Vagina (tissue), 2 donors: ENCODE results near the gene ZNF248. TPM values are rescaled to one million over a fixed set of nuclear protein-coding genes. Genes with fewer than 3 reads are reported as not detected.

ENCODE experiments used
- DNase-seq, 2 donors: peaks; one replicate each; pipeline ENCODE4 v3.0.0-alpha.2; 2017; ENCODE audit errors: extremely low spot score in 2 of 2
- H3K27ac ChIP-seq: fragments of 200-600 bp; sonication (generic); one replicate; pipeline ENCODE4 v1.5.1; 2019
- H3K27me3 ChIP-seq: fragments of 200-600 bp; sonication (generic); one replicate; pipeline ENCODE4 v1.5.1; 2019
- H3K36me3 ChIP-seq, 2 donors: fragments of 200-600 bp; sonication (generic); one replicate each; pipeline ENCODE4 v1.5.1; 2017 to 2019
- H3K4me1 ChIP-seq: fragments of 200-600 bp; sonication (generic); one replicate; pipeline ENCODE4 v1.5.1; 2019
- H3K4me3 ChIP-seq, 2 donors: fragments of 200-600 bp; sonication (generic); 1 replicate in 1 of 2; 2 replicates in 1 of 2; pipeline ENCODE4 v1.5.1; 2016 to 2019
- H3K9me3 ChIP-seq: fragments of 200-600 bp; sonication (generic); one replicate; pipeline ENCODE4 v1.5.1; 2019
- POLR2A ChIP-seq, 2 donors: fragments of 450-650 bp; IDR thresholded peaks; one replicate each; pipeline ENCODE4 v1.6.1; 2017; ENCODE audit warnings: antibody characterized with exemption in 2 of 2, mild to moderate bottlenecking in 2 of 2, moderate library complexity in 2 of 2
- POLR2AphosphoS5 ChIP-seq, 2 donors: sonication (generic); formaldehyde crosslinking; IDR thresholded peaks; one replicate each; pipeline ENCODE4 v1.9.0; 2017; ENCODE audit warnings: antibody characterized with exemption in 2 of 2, mild to moderate bottlenecking in 2 of 2, low read depth in 1 of 2; ENCODE audit not compliant: insufficient read depth in 1 of 2
- intact Hi-C: fragments of 100-400 bp; cut with DNase I; formaldehyde crosslinking; loops from one replicate; pipeline ENCODE4 v1.15.1; 2023
- total RNA-seq: library from RNA; depleted of rRNA; stranded (reverse); fragments of >200 nt; gene quantifications from one replicate; pipeline ENCODE4 v1.2.3, GENCODE V29; 2016
- TF ChIP-seq, protein P1 (sequence below), 3 experiments: fragments of 450-650 bp in 2 of 3; fragments of 200-600 bp in 1 of 3; sonication (generic) in 1 of 3; IDR thresholded peaks; one replicate each; pipeline ENCODE4 v1.5.1; 2017 to 2019; ENCODE audit warnings: antibody characterized with exemption in 3 of 3, mild to moderate bottlenecking in 2 of 3, moderate library complexity in 2 of 3

Gene ZNF248
- total RNA-seq, 1 donor from 2014 or later: 17.7 TPM

DNA sequence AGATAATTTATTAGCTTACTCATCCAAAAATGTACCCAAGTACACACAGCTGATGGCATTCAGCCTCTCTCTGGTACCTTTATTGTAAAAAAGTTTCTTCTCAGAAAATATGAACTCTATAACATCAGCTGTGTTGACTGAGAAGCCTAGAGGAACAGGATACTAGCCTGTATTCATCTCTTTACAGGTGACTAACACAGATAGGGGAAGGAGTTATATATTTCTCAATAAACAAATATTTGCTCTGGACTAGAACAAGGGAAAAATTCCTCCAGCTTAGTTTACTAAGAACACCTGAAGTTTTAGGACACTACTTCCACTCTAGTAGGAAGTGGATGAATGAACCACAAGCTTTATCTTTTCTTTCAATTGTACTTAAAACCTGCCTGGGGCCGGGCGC lies 67.8 kb downstream of the ZNF248 start:
- intact Hi-C loops: no loop called here
- TF ChIP-seq, protein P1, sequence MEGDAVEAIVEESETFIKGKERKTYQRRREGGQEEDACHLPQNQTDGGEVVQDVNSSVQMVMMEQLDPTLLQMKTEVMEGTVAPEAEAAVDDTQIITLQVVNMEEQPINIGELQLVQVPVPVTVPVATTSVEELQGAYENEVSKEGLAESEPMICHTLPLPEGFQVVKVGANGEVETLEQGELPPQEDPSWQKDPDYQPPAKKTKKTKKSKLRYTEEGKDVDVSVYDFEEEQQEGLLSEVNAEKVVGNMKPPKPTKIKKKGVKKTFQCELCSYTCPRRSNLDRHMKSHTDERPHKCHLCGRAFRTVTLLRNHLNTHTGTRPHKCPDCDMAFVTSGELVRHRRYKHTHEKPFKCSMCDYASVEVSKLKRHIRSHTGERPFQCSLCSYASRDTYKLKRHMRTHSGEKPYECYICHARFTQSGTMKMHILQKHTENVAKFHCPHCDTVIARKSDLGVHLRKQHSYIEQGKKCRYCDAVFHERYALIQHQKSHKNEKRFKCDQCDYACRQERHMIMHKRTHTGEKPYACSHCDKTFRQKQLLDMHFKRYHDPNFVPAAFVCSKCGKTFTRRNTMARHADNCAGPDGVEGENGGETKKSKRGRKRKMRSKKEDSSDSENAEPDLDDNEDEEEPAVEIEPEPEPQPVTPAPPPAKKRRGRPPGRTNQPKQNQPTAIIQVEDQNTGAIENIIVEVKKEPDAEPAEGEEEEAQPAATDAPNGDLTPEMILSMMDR (IDR thresholded peaks at IDR 0.05): no peak
- no peak for TF ChIP-seq POLR2AphosphoS5 (IDR thresholded peaks at IDR 0.05; ENCODE audit: insufficient read depth in 1 of 2, low read depth in 1 of 2)
- TF ChIP-seq POLR2A (IDR thresholded peaks at IDR 0.05): no peak

DNA sequence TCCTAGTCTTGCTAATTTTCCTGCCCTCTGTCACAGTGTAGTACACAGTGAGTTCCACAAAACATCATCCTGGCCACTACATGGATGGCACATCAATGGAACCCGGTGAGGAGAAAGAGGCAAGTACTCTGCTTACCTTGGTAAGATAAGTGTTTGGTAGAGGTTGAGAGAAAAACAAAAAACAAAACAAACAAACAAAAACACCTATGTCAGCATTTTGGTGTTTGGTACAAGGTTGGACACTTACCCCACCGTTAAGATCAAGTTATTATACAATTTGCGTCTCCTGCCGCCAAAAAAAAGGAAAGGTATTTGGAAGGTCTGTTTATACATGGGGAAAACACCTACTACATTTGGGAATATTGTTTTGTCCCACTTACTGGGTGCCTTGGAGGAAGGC lies 72.7 kb downstream of the ZNF248 start:
- intact Hi-C loops: no loop called here

More for the DNA sequence above, 67.8 kb downstream of the ZNF248 start:
- H3K4me3 ChIP-seq: no peak overlapping the region
- peaks cover 3% of the 10 kb centered on the region for H3K9me3 ChIP-seq
- H3K27me3 ChIP-seq: no peaks in the 10 kb centered on the region
- DNase-seq: no peak
- peaks cover 0 to 3% of the 10 kb centered on the region in 2 donors for H3K36me3 ChIP-seq
- H3K27ac ChIP-seq: no peak overlapping the region
- no peaks in the 10 kb centered on the region for H3K4me1 ChIP-seq

DNA sequence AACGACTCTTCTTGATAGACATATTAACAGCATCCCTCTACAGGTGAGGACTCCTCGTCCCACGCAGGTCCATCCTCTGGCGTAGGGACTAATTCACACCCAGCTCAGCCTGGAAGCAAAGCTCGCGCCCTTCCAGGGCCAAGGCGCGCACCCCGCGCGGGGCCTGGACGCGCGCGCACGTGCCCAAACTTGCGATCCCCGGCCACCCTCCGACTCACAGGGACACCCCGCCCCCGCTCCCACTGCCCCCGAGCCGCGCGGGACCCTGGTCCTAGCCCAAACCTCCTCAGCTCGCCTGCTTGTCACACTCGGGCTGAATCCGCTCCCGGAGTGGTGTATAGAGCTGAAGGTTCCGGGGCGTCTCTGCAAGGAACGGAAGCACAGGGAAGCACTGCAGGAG lies 76.9 kb downstream of the ZNF248 start:
- intact Hi-C loops: no loop called here
- Histone ChIP-seq H3K4me1 (no peaks in the 10 kb centered on the region), H3K4me3 (no peak overlapping the region), H3K27me3 (no peaks in the 10 kb centered on the region), H3K9me3 (no peaks in the 10 kb centered on the region), H3K27ac (no peak overlapping the region), H3K36me3 (no peaks in the 10 kb centered on the region)
- DNase-seq: no peak
- TF ChIP-seq POLR2A (IDR thresholded peaks at IDR 0.05) (no peak), POLR2AphosphoS5 (IDR thresholded peaks at IDR 0.05; ENCODE audit: insufficient read depth in 1 of 2, low read depth in 1 of 2) (no peak)
- TF ChIP-seq, protein P1 (IDR thresholded peaks at IDR 0.05): no peak

More for the DNA sequence above, 72.7 kb downstream of the ZNF248 start:
- DNase-seq: no peak
- H3K27me3 ChIP-seq: no peaks in the 10 kb centered on the region
- H3K4me1 ChIP-seq: no peaks in the 10 kb centered on the region
- no peak overlapping the region for H3K4me3 ChIP-seq
- TF ChIP-seq POLR2A (IDR thresholded peaks at IDR 0.05): no peak
- TF ChIP-seq POLR2AphosphoS5 (IDR thresholded peaks at IDR 0.05; ENCODE audit: insufficient read depth in 1 of 2, low read depth in 1 of 2): no peak
- TF ChIP-seq, protein P1 (IDR thresholded peaks at IDR 0.05): no peak
- H3K27ac ChIP-seq: no peak overlapping the region
- H3K36me3 ChIP-seq: no peaks in the 10 kb centered on the region
- H3K9me3 ChIP-seq: no peaks in the 10 kb centered on the region

DNA sequence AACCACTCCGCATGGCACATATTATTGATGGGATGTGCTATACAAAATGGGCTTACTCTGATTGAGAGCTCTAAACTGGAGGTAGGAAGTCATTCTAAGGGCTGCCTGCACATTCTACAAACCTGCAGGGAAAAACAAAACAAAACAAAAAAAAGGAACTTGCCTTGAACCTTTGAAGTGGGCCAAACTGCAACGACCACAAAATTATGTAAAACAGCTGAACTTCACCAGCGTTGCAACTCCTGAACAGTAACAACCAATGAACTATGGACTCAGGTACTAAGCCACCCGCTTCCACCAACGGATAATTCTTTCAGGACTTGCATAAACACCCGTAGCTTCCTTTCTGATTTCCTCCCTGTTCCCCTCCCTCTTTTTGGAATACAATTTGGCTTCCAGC lies 80.4 kb downstream of the ZNF248 start:
- Histone ChIP-seq H3K4me1 (no peaks in the 10 kb centered on the region), H3K27me3 (no peaks in the 10 kb centered on the region), H3K27ac (no peak overlapping the region), H3K4me3 (no peak overlapping the region), H3K36me3 (no peaks in the 10 kb centered on the region), H3K9me3 (no peaks in the 10 kb centered on the region)
- no peak for DNase-seq
- intact Hi-C loops: no loop called here
- TF ChIP-seq POLR2A (IDR thresholded peaks at IDR 0.05) (no peak), POLR2AphosphoS5 (IDR thresholded peaks at IDR 0.05; ENCODE audit: insufficient read depth in 1 of 2, low read depth in 1 of 2) (no peak)
- TF ChIP-seq, protein P1 (IDR thresholded peaks at IDR 0.05): no peak

DNA sequence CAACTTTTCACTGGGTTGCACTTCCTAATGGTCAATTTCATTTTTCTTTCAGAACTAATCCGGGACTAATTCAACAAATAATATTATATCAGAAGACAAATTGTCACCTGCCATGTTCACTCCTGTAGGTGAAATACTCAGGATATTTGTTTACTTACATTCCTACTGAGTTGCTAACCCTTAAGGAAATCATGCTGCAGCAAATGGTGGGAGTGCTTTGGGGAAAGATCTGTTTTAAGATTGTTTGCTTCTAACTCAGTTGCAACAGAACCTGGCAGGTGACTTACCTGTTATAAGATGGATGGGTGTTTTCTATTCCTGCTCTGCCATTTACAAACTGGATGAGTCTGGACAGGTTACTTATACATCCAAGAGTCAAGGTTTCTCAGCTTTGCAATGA lies 81.8 kb downstream of the ZNF248 start:
- H3K27me3 ChIP-seq: no peaks in the 10 kb centered on the region
- TF ChIP-seq, protein P1 (IDR thresholded peaks at IDR 0.05): no peak
- TF ChIP-seq POLR2AphosphoS5 (IDR thresholded peaks at IDR 0.05; ENCODE audit: insufficient read depth in 1 of 2, low read depth in 1 of 2): no peak
- TF ChIP-seq POLR2A (IDR thresholded peaks at IDR 0.05): no peak
- H3K27ac ChIP-seq: no peak overlapping the region
- H3K36me3 ChIP-seq: no peaks in the 10 kb centered on the region
- no peak overlapping the region for H3K4me3 ChIP-seq
- no peaks in the 10 kb centered on the region for H3K4me1 ChIP-seq
- DNase-seq: no peak
- H3K9me3 ChIP-seq: no peaks in the 10 kb centered on the region
- intact Hi-C loops: no loop called here
